SK-N-MC (cell line): Measurements from ENCODE around the gene MUC6.
"Not testable (repeated sequence)": the region's sequence is repeated elsewhere in the genome, so short reads cannot be mapped to it uniquely, and the experiment has no call there.

ENCODE experiments used
- DNase-seq: peaks from one replicate; pipeline ENCODE4 v3.0.0-alpha.2; 2011; ENCODE audit warnings: low read depth, low spot score
- H3K27ac ChIP-seq: fragments of 200-600 bp; sonication (generic); 2 replicates; pipeline ENCODE4 v1.5.1; 2016; ENCODE audit warnings: mixed run types
- H3K36me3 ChIP-seq: fragments of 200-600 bp; sonication (generic); 2 replicates; pipeline ENCODE4 v1.6.1; 2017; ENCODE audit warnings: antibody characterized with exemption, low read length, mixed read lengths; ENCODE audit not compliant: insufficient read depth
- H3K4me3 ChIP-seq: fragments of 200-600 bp; sonication (generic); 2 replicates; pipeline ENCODE4 v1.5.1; 2016
- H3K9ac ChIP-seq: fragments of 200-600 bp; sonication (generic); 2 replicates; pipeline ENCODE4 v1.8.0; 2017; ENCODE audit warnings: mixed run types, mixed read lengths; ENCODE audit not compliant: insufficient read length
- H3K9me3 ChIP-seq: fragments of 200-600 bp; sonication (generic); 2 replicates; pipeline ENCODE4 v1.6.1; 2017; ENCODE audit warnings: low read depth, mild to moderate bottlenecking, antibody characterized with exemption, low read length, moderate library complexity, mixed read lengths
- EZH2 ChIP-seq: fragments of 200-600 bp; sonication (generic); IDR thresholded peaks from one replicate; pipeline ENCODE4 v1.6.1; 2017; ENCODE audit warnings: antibody characterized with exemption
- FOXP2 ChIP-seq: optimal IDR thresholded peaks from 2 replicates; pipeline ENCODE3; 2011; ENCODE audit warnings: mild to moderate bottlenecking, moderate library complexity; ENCODE audit not compliant: insufficient read depth; ENCODE audit errors: extremely low read length, control extremely low read depth
- POLR2AphosphoS5 ChIP-seq: IDR thresholded peaks from 2 replicates; pipeline ENCODE4 v1.6.1; 2012; ENCODE audit warnings: mild to moderate bottlenecking, low read depth, low read length, borderline replicate concordance

The MUC6 gene

GRCh38 chr11:1022908-1023810 lies 13.4 kb downstream of the MUC6 start:
- no peaks in the 10 kb centered on the region for H3K9me3 ChIP-seq
- H3K27ac ChIP-seq: no peak overlapping the region
- no peak overlapping the region for H3K4me3 ChIP-seq
- no peaks in the 10 kb centered on the region for H3K36me3 ChIP-seq
- no peak overlapping the region for H3K9ac ChIP-seq
- no peak for DNase-seq
- TF ChIP-seq EZH2 (no peak), FOXP2 (no peak), POLR2AphosphoS5 (no peak)

- no peaks in the 10 kb centered on the region for H3K9me3 ChIP-seq
- H3K4me3 ChIP-seq: no peak overlapping the region
- H3K36me3 ChIP-seq: no peaks in the 10 kb centered on the region
- H3K27ac ChIP-seq: no peak overlapping the region
- TF ChIP-seq EZH2 (no peak), POLR2AphosphoS5 (no peak), FOXP2 (no peak)
- no peak overlapping the region for H3K9ac ChIP-seq
- no peak for DNase-seq
Measured at GRCh38 chr11:1022411-1022810, 14.1 kb downstream of the MUC6 start.

DNA sequence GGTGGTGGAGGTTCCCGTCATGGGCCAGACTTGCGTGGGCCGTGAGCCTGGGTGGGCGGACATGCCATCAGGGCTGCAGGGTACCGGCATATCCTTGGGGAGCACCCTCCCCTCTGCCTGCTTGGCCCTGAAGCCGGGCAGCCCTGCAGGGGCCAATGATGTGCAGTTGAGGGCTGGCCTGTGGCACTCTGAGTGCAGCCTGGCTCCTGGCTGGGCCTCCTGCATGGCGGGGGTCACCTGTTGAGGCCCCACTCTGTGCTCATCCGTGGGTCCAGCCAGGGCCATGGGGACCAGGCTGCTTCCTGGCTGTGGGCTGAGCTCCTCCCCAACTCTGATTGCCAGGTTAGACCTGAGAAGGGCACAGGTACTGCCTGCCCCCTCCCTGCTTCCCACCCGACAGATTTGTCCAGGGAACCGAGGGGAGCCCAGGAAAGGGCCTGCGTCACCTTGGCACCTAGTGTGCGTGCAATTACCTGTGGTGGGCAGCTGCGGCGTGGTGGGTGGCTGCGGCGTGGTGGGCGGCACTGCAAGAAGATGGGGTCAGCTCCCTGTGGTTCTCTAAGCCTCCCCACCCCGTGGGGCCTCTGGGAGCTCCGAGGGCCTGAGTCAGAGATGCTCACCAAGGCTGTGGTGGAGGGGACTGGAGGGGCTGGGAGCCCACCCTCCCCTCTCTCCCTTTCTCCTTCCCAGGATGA lies 16.2 kb downstream of the MUC6 start:
- DNase-seq: no peak
- no peak overlapping the region for H3K27ac ChIP-seq

DNA sequence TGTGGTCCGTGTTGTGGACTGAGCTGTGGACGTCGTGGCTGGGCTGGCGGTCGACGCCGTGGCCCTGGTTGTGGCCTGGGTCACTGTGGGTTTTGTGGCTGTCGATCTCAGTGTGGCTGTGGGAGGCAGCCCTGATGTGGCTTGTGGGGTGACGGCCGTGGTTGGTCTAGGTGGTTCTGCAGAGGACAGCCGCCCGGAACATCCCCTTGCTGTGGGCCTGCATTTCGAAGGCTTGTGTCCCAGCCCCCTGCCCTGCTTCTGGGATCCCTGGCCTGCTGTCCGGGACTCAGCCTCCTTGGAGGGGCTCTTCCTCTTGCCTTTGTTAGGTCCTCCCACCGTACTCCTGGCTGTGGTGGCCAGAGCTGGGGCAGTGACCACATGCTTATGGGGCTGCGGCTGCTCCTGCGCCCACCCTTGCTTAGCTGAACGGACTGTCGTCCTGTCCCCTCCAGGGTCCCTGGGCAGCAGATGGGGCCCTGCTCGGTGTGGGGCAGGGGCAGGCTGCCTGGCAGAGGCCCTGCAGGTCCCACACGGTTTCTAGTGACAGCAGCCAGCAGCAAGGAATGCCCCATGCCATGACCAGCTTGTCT lies 17.1 kb downstream of the MUC6 start:
- DNase-seq: no peak
- Histone ChIP-seq H3K9me3 (no peaks in the 10 kb centered on the region), H3K9ac (no peak overlapping the region), H3K36me3 (no peaks in the 10 kb centered on the region), H3K4me3 (no peak overlapping the region), H3K27ac (no peak overlapping the region)
- TF ChIP-seq FOXP2 (no peak), POLR2AphosphoS5 (no peak), EZH2 (no peak)

More for the DNA sequence above, 16.2 kb downstream of the MUC6 start:
- no peaks in the 10 kb centered on the region for H3K9me3 ChIP-seq
- H3K9ac ChIP-seq: no peak overlapping the region
- TF ChIP-seq FOXP2: no peak
- TF ChIP-seq POLR2AphosphoS5: no peak
- TF ChIP-seq EZH2: no peak
- H3K36me3 ChIP-seq: no peaks in the 10 kb centered on the region
- no peak overlapping the region for H3K4me3 ChIP-seq

DNA sequence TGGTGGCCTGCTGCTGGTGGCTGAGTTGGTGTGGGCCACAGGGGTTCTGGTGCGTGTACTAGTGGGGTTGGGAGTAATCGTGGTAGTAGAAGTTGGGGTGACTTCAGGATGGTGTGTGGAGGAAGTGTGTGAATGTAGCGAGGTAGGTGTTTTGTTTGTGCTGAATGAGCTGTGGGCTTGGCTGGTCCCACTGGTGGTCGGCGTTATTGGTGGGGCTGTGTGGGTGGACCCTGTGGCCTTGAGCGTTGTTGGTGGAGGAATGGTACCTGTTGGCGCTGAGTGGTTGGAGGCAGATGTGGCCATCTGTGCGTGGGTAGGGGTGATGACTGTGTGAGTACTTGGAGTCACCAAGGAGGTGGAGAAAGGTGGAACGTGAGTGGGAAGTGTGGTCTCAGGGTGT lies 18.4 kb downstream of the MUC6 start:
- Histone ChIP-seq H3K9me3 (no peaks in the 10 kb centered on the region), H3K4me3 (no peak overlapping the region), H3K9ac (no peak overlapping the region), H3K36me3 (no peaks in the 10 kb centered on the region), H3K27ac (no peak overlapping the region)
- TF ChIP-seq EZH2 (no peak), POLR2AphosphoS5 (no peak), FOXP2 (no peak)
- DNase-seq: no peak

- Histone ChIP-seq H3K4me3 (no peak overlapping the region), H3K27ac (no peak overlapping the region), H3K9me3 (no peaks in the 10 kb centered on the region), H3K9ac (no peak overlapping the region), H3K36me3 (no peaks in the 10 kb centered on the region)
- no peak for TF ChIP-seq FOXP2
- no peak for TF ChIP-seq EZH2
- no peak for TF ChIP-seq POLR2AphosphoS5
- DNase-seq: no peak
Measured at GRCh38 chr11:1017269-1018005, 19.1 kb downstream of the MUC6 start.

GRCh38 chr11:1016610-1017126 lies 19.9 kb downstream of the MUC6 start:
- not testable (repeated sequence) for DNase-seq, H3K27ac ChIP-seq

More at GRCh38 chr11:1016610-1017126, 19.9 kb downstream of the MUC6 start:
- not testable (repeated sequence) for H3K9me3 ChIP-seq, H3K4me3 ChIP-seq, H3K36me3 ChIP-seq, H3K9ac ChIP-seq
